ENCODE data around the gene ZRANB1. TPM values are rescaled to one million over a fixed set of nuclear protein-coding genes. Genes with fewer than 3 reads are reported as not detected.
"Not testable (repeated sequence)": the region's sequence is repeated elsewhere in the genome, so short reads cannot be mapped to it uniquely, and the experiment has no call there.

ZRANB1 gene
- total RNA-seq, 1 donor from 2014 or later, result 24.5 TPM

GRCh38 chr10:124911124-124912067 is 30.5 kb upstream of the ZRANB1 start:
- H3K27me3 Mint-ChIP-seq, result peaks cover 15% of the 10 kb centered on the region
- DNase-seq (ENCODE audit: extremely low spot score, unreplicated experiment), result peak; percentile 15
- H3K27ac Mint-ChIP-seq, result peak overlapping the region; percentile 4
- TF ChIP-seq, protein P1, sequence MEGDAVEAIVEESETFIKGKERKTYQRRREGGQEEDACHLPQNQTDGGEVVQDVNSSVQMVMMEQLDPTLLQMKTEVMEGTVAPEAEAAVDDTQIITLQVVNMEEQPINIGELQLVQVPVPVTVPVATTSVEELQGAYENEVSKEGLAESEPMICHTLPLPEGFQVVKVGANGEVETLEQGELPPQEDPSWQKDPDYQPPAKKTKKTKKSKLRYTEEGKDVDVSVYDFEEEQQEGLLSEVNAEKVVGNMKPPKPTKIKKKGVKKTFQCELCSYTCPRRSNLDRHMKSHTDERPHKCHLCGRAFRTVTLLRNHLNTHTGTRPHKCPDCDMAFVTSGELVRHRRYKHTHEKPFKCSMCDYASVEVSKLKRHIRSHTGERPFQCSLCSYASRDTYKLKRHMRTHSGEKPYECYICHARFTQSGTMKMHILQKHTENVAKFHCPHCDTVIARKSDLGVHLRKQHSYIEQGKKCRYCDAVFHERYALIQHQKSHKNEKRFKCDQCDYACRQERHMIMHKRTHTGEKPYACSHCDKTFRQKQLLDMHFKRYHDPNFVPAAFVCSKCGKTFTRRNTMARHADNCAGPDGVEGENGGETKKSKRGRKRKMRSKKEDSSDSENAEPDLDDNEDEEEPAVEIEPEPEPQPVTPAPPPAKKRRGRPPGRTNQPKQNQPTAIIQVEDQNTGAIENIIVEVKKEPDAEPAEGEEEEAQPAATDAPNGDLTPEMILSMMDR (conservative IDR thresholded peaks at IDR 0.05), result no peak
- no peaks in the 10 kb centered on the region for H3K9me3 Mint-ChIP-seq
- H3K36me3 Mint-ChIP-seq, result no peaks in the 10 kb centered on the region
- H3K4me3 Mint-ChIP-seq, result no peak overlapping the region
- H3K4me1 Mint-ChIP-seq (ENCODE audit: unreplicated experiment), result peaks cover 3% of the 10 kb centered on the region

DNA sequence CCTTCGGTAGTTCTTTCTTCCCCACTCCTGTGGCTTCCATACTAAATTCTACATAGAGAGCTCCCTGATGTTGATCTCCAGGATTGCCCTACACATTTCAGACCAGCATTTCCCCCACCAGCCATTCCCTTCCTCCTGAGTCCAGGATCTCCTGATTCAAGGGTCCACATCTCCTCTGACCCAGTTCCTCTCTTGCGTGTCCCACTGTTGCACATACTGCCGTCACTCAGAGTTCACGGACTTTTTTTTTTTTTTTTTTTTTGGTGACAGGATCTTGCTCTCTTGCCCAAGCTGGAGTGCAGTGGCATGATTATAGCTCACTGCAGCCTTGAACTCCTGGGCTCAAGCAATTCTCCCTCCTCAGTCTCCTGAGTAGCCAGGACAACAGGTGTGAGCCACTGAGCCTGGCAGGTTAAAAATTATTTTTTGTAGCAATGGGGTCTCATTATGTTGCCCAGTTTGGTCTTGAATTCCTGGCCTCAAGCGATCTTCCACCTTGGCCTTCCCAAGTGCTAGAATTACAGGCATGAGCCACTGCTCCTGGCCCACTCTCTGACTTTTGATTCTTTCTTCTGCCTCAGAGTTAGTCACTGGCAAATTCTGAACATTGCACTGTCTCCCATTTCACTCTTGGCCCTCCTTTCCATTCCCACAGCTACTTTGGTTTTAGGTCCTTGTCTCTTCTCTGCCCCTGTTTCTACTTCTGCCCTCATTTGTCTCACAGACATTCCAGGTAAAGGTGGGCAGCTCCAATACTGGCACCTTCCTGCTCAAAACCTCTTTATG is 29.6 kb upstream of the ZRANB1 start:
- peaks cover 15% of the 10 kb centered on the region for H3K27me3 Mint-ChIP-seq
- H3K4me3 Mint-ChIP-seq, result no peak overlapping the region
- no peaks in the 10 kb centered on the region for H3K36me3 Mint-ChIP-seq
- H3K27ac Mint-ChIP-seq, result peak overlapping the region; percentile 4
- TF ChIP-seq, protein P1 (conservative IDR thresholded peaks at IDR 0.05), result no peak
- H3K4me1 Mint-ChIP-seq (ENCODE audit: unreplicated experiment), result peaks cover 3% of the 10 kb centered on the region
- DNase-seq (ENCODE audit: extremely low spot score, unreplicated experiment), result peak; percentile 18
- H3K9me3 Mint-ChIP-seq, result no peaks in the 10 kb centered on the region

DNA sequence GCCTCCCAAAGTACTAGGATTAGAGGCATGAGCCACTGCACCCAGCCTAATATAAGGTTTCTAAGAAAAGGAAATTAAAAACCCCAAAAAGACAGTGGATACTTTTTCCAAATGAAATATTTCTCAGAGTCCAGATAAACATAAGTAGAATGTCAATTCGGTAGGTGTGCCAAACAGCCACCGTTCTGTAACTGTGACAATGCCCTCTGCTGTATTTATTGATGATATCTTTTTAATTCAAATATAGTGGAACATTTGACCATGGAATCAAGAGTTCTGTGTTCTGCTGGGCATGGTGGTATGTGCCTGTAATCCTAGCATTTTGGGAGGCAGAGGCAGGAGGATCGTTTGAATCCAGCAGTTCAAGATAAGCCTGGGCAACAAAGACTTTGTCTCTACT is 28.8 kb upstream of the ZRANB1 start:
- peak; percentile 1 for DNase-seq (ENCODE audit: extremely low spot score, unreplicated experiment)
- H3K36me3 Mint-ChIP-seq, result no peaks in the 10 kb centered on the region
- TF ChIP-seq, protein P1 (conservative IDR thresholded peaks at IDR 0.05), result no peak
- peaks cover 3% of the 10 kb centered on the region for H3K4me1 Mint-ChIP-seq (ENCODE audit: unreplicated experiment)
- no peaks in the 10 kb centered on the region for H3K9me3 Mint-ChIP-seq
- H3K27me3 Mint-ChIP-seq, result peaks cover 15% of the 10 kb centered on the region
- no peak overlapping the region for H3K27ac Mint-ChIP-seq
- H3K4me3 Mint-ChIP-seq, result no peak overlapping the region

DNA sequence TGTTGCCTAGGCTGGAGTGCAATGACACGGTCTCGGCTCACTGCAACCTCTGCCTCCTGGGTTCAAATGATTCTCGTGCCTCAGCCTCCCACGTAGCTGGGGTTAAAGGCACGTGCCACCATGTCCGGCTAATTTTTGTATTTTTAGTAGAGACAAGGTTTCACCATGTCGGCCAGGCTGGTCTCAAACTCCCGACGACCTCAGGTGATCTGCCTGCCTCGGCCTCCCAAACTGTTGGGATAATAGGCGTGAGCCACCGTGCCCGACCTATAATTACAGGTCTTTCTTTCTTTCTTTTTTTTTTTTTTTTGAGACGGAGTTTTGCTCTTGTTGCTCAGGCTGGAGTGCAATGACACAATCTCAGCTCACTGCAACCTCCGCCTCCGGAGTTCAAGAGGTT is 27.5 kb upstream of the ZRANB1 start:
- DNase-seq (ENCODE audit: extremely low spot score, unreplicated experiment), result peak; percentile 37
- H3K27me3 Mint-ChIP-seq, result peaks cover 15% of the 10 kb centered on the region
- not testable (repeated sequence) for H3K4me1 Mint-ChIP-seq (ENCODE audit: unreplicated experiment); H3K4me3 Mint-ChIP-seq; H3K27ac Mint-ChIP-seq; H3K9me3 Mint-ChIP-seq; H3K36me3 Mint-ChIP-seq

GRCh38 chr10:124916098-124916584 is 25.8 kb upstream of the ZRANB1 start:
- no peaks in the 10 kb centered on the region for H3K9me3 Mint-ChIP-seq
- peaks cover 15% of the 10 kb centered on the region for H3K27me3 Mint-ChIP-seq
- H3K4me3 Mint-ChIP-seq, result peak overlapping the region; percentile 93
- TF ChIP-seq, protein P1 (conservative IDR thresholded peaks at IDR 0.05), result no peak
- DNase-seq (ENCODE audit: extremely low spot score, unreplicated experiment), result peak; percentile 11
- peaks cover 6% of the 10 kb centered on the region for H3K36me3 Mint-ChIP-seq
- H3K4me1 Mint-ChIP-seq (ENCODE audit: unreplicated experiment), result peaks cover 21% of the 10 kb centered on the region
- H3K27ac Mint-ChIP-seq, result peak overlapping the region; percentile 96
